Heart left ventricle (tissue), 13 donors: ENCODE results near the gene IVNS1ABP.

Experiments
- CTCF ChIP-seq, 12 donors: fragments of 200-600 bp; sonication (generic) in 4 of 12; IDR thresholded peaks; one replicate each; pipeline versions ENCODE4 v1.5.0 to v1.8.0; 2018 to 2022; ENCODE audit warnings: antibody characterized with exemption in 12 of 12, mild to moderate bottlenecking in 5 of 12
- POLR2A ChIP-seq, 2 donors: fragments of 450-650 bp; IDR thresholded peaks; one replicate each; pipeline ENCODE4 v1.6.1; 2017; ENCODE audit warnings: antibody characterized with exemption in 2 of 2, mild to moderate bottlenecking in 2 of 2, moderate library complexity in 2 of 2
- donor health status: ischemic (EF 13 %, LVEDD 7.1; RV severe dilation, severe dysfunction).
- donor health status: DM: no; HTN: yes; CAD: no.
- donor health status: DM: no; HTN: no; CAD: no.
- donor health status: ischemic (EF 25% LVEDD 6.9; RV normal size, moderate dysfunction).
- donor health status: ischemic (EF 25% LVEDD 5.7; RV mildly dilated, moderate dysfunction).
- donor health status: ischemic (EF 35%, LVEDD 5.7; RV mildly dilated, moderate dysfunction).
- donor health status: nonischemic (EF 11% LVEDD 7.7; RV severe dilation, severe dysfunction).
- donor health status: DM: yes; HTN: yes; CAD: no.
- donor health status: PGD.
- donor health status: ischemic (EF 29% LVEDD 5.4; RV normal size, mild dysfunction).
- donor health status: nonischemic (EF 23%, LVEDD 6.1; RV moderate dilation, normal function).

- TF ChIP-seq CTCF (IDR thresholded peaks at IDR 0.05) (no peak), POLR2A (IDR thresholded peaks at IDR 0.05) (no peak)
Measured at GRCh38 chr1:185349556-185349955, 32.5 kb upstream of the IVNS1ABP start.
